Testis (tissue), 2 donors: ENCODE data around the gene PARD6B.

Source experiments
- POLR2A ChIP-seq: fragments of 450-650 bp; IDR thresholded peaks from one replicate; pipeline ENCODE4 v1.6.1; 2017; ENCODE audit warnings: antibody characterized with exemption, mild to moderate bottlenecking, moderate library complexity
- TF ChIP-seq, protein P1 (sequence below), 3 experiments: fragments of 450-650 bp in 2 of 3; fragments of 200-600 bp in 1 of 3; sonication (generic) in 1 of 3; IDR thresholded peaks; one replicate each; pipeline ENCODE4 v1.5.1; 2016 to 2019; ENCODE audit warnings: antibody characterized with exemption in 3 of 3, mild to moderate bottlenecking in 2 of 3, moderate library complexity in 1 of 3

DNA sequence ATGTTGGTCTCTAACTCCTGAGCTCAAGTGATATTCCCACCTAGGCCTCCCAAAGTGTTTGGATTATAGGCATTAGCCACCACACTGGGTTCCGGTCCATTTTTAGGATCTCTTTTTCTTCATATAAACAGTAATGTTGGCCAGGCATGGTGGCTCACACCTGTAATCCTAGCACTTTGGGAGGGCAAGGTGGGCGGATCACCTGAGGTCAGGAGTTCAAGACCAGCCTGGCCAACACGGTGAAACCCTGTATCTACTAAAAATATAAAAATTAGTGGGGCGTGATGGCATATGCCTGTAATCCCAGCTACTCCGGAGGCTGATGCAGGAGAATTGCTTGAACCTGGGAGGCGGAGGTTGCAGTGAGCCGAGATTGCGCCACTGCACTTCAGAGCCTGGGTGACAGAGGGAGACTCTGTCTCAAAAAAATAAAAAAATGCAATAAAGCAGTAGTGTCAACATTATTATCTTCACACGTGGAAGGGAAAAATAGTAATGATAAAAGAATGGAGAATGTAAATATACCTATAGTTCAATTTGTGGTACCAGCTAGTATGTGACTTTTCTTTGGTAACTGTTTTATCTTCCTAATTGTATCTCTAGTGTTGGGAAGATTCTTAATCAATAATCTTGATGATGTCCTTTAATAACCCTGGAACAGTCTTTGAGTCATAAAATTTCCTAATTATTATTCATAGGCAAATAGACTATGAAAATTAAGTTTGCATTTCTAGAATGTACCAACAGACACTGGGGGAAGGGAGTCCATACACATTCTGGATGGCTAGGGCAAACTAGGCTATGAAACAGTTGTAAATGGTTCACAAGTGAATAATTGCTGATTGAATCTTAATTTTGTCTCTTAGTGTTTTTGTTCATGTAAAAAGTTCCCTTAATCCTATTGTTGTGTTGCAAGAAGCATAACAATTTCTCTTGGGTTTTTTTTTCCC is 3.6 kb downstream of the PARD6B start:
- TF ChIP-seq, protein P1, sequence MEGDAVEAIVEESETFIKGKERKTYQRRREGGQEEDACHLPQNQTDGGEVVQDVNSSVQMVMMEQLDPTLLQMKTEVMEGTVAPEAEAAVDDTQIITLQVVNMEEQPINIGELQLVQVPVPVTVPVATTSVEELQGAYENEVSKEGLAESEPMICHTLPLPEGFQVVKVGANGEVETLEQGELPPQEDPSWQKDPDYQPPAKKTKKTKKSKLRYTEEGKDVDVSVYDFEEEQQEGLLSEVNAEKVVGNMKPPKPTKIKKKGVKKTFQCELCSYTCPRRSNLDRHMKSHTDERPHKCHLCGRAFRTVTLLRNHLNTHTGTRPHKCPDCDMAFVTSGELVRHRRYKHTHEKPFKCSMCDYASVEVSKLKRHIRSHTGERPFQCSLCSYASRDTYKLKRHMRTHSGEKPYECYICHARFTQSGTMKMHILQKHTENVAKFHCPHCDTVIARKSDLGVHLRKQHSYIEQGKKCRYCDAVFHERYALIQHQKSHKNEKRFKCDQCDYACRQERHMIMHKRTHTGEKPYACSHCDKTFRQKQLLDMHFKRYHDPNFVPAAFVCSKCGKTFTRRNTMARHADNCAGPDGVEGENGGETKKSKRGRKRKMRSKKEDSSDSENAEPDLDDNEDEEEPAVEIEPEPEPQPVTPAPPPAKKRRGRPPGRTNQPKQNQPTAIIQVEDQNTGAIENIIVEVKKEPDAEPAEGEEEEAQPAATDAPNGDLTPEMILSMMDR (IDR thresholded peaks at IDR 0.05), result no peak
- TF ChIP-seq POLR2A, result no peak
